Activated effector memory CD4-positive, alpha-beta T cell treated with anti-CD3 and anti-CD28 coated beads, Interleukin-2, amount 50 U/mL, for 16 hours (primary cell): ENCODE measurements around the gene CELF2.
A peak's percentile ranks its signal among the peaks of the same experiment; 100 is the strongest.
"Not testable (repeated sequence)": the region's sequence is repeated elsewhere in the genome, so short reads cannot be mapped to it uniquely, and the experiment has no call there.

ENCODE experiments used
- DNase-seq: peaks from one replicate; pipeline ENCODE4 v3.0.0-alpha.2; 2020

Gene CELF2

DNA sequence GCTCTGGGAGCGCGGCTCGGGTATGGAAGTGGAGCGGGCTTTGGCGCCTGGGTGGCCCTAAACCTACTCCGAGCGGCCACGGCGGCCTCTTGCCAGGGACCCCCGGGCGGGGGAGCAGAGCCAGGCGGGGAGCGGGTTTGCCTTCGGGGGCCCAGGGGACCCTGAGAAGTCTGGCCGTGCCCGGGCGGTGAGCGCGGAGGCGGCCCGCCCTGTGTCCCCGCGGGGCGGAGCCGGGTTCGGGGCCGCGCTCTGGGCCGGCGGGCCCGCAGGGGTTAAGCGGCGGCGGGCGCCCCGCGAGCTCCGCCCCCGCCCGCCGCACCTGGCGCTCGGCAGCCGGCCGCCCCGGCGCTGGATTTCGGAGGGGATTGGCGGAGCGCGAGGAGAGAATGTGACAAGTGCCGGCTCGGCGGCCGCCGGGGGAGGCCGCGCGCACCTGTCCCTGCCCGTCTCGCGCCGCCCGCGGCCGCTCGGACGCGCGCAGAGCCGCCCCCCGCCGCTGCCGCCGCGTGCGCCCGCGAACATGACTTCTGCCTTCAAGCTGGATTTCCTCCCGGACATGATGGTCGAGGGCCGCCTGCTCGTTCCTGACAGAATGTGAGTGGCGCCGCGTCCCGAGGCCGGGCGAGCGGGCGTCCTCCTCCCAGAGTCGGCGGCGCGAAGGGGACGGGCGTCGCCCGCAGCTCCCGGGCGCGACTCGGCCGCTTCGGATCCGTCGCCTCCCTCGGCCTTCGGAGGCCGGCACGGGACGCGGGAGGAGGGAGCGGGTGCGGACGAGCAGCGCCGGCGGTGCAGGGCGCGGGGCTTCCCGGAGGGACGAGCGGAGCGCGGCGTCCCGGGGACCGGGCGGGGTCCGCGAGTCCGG lies at the start of gene CELF2:
CELF2 (plus strand) TSS at position 303 of the 862 bp plus-strand sequence; CDS start at position 521, 218 bp downstream.
- DNase-seq: peak; percentile 83

DNA sequence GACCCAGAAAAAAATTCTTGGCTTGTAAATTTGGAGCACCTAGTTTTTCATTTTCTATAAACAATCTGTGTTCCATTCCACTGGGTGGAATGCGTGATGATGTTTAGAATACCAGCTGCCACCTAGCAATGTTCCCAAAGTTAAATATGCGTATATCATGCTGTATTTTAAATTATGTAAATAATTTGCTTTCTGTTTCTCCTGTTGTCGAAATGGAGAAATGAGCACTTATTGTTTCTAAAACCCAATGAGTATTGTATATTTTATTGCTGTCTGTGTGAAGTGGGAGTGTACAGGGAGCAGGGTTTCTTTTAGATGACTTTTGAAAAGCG lies 49.4 kb upstream of the CELF2 start:
- no peak for DNase-seq

DNA sequence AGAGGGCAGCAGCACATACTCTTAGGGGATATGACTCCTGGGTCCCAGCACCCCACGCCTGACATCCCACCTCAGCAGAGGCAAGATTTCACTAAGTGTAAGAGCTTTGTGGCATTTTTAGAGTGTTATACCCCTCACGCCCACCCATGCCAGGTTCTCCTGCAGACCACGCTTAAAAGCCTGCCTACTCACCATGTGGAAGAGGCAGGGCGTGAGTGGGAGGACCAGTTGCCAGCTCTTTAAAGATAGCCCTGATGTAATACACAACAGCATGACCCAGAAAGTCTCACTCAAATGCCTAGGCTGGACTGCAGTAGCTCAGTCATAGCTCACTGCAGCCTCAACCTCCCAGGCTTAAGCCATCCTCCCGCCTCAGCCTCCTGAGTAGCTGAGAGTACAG lies 44.4 kb upstream of the CELF2 start:
- DNase-seq: no peak

GRCh38 chr10:10975647-10976046 lies 42.0 kb upstream of the CELF2 start:
- no peak for DNase-seq

- DNase-seq: no peak
These were observed 41.0 kb upstream of the CELF2 start for GRCh38 chr10:10976652-10977051.

GRCh38 chr10:10977226-10977956 lies 40.3 kb upstream of the CELF2 start:
- no peak for DNase-seq

DNA sequence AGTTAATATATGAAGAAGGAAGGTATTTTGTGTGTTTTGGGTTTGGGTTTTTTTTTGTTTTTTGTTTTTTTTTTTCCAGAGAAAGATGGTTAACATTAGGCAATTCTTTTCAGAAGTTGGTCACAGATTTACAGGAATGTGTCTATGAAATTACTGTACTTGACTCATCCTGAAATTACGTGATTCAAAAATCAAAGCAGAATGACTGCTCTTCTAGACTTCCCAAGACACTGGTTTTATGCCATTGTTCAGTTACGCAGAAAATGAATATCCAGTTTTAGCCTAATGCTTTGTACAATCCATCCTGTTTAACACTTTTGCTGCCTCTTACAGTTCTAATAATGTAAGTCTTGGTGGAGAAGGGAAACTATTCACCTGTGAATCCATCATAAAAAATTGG lies 39.7 kb upstream of the CELF2 start:
- no peak for DNase-seq

GRCh38 chr10:10985361-10985760 lies 32.3 kb upstream of the CELF2 start:
- no peak for DNase-seq

GRCh38 chr10:10986606-10987005 lies 31.1 kb upstream of the CELF2 start:
- no peak for DNase-seq

DNA sequence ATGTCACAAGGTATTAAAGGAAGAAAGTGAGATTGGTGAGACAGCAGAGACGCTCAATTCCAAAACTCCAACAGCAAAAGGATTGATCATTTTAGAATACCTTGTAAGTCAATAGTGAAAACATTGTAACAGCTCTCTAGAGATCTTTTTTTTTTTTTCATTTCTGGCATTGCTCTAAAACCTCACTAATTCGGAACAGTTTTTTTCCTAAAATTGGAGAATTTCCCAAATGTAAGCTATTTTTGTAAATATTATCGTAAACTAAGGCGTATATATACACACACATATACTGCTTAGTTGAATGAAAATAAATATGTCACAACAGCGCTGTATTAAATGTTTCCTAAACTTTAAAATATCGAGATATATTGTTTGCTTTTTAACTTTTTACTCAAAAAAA lies 30.6 kb upstream of the CELF2 start:
- DNase-seq: no peak

DNA sequence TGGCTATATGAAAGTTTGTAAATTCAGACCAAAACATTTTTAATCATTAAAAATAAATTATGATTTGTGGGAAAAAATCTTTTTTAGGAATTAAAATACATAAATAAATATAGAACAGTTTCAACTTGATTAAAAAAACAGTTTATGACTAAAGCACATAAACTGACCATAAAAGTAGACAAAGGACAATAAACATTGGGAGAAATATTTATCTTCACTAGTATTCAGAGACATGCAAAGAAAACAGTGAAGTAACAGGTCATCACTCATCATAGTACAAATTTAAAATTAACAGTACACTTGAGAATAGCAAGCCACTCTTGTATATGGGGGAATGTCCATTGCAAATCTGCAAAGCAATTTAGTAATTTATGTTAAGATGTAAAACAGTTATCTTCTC lies 28.0 kb upstream of the CELF2 start:
- DNase-seq: no peak

DNA sequence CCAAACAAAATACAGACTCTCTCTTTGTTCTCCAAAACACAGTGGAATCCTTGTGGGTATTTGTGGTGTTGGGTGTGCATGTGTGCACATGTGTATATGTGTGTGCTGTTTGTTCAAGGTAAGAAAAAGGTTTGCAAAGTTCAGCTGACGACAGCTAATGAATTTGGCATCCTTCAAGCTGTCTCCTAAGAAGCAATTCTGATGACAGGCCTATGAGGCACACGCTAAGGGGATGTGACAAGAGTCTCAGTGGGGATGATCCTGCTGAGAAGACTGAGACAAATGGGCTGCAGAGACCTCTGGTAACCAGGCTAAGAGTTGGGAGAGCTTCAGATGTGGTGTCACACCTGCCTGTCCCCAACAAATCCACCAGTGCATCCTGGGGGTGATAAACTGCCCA lies 26.5 kb upstream of the CELF2 start:
- DNase-seq: no peak

- no peak for DNase-seq
These were observed 25.6 kb upstream of the CELF2 start for GRCh38 chr10:10992072-10992471.

DNA sequence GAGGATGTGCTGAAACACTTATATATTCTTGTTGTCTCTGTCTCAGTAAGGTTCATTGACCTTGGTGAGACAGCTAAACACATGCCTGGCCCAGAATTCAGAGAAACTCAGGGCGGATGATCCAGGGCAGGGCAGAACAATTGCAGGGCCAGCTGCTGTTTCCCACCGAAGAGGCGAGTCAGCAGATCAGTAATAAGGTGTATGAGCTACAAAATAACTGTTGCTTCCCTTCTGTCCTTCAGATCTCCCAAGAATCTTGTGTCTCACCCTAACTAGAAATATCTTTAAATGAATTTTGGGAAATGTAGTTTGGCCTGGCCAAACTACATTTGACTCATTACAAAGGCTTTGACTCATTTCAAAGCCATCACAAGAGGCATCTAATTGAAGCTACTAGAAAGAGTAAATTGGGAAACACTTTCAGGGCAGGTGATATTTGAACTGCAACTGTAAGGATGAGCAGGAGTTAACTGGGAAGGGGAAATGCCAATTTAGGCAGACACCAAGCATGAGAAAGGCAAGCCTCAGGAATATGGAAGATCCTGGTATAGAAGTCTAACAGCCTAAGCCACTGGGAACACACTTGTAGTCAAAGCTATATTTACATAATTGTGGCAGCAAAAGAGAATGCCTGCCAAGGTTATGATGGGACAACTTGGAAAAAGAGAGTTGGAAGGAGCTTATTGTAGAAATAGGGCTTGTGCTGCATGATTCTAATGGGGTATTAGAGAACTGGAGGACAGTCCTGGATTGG lies 24.5 kb upstream of the CELF2 start:
- DNase-seq: no peak

DNA sequence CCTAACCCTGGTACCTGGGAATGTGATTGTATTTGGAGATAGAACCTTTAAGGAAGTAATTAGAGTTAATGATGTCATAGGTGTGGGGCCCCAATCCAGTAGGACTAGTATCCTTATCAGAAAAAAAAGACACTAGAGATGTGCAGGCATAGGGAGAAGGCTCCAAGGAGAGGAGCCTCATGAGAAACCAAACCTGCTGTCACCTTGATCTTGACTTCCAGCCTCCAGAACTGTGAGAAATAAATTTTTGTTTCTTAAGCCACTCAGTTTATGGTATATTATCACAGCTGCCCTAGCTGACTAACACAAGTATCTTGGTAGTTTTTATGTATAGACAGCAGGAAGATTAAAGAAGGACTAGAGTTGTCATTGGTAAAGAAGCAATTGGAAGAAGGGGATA lies 23.9 kb upstream of the CELF2 start:
- DNase-seq: no peak

GRCh38 chr10:10994360-10994759 lies 23.3 kb upstream of the CELF2 start:
- no peak for DNase-seq

DNA sequence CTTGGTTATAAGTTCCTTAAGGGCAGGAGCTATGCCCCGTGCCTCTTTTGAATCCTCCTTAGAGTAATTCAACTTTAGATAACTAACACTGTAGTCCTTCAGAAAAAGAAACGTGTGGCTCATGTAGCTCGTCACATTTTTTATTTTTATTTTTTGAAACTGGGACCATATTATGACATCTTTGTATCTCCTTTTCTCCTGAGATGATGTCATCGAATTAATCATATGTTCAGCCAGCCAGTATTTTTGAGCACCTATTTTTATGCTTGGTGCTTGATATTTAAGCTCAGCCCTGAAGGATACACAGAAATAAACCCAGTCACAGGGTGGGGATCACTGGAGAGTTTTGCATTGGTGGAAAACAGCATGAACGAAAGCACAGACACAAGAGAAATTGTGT lies 22.6 kb upstream of the CELF2 start:
- DNase-seq: no peak

GRCh38 chr10:10996966-10997620 lies 20.6 kb upstream of the CELF2 start:
- DNase-seq: no peak

GRCh38 chr10:10999501-10999900 lies 18.2 kb upstream of the CELF2 start:
- DNase-seq: not testable (repeated sequence)

DNA sequence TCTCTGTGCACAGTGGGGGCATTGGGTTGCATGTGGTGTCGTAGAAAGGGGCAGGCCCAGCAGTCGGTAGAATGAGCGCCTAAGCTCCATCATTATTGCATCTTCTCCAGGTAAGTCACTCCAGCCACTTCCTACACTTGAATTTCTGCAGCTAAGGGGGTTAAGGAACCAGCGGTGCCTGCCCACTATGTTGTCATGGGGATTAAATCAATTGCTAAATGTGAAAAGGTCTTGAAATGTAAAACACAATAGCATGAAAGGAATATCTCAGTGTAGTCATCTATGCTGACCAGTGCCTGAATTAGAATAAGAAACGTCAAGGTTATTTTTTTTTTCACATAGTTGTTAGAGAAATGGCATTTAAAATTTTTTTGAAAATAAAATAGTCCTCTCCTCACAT lies 15.2 kb upstream of the CELF2 start:
- DNase-seq: no peak

DNA sequence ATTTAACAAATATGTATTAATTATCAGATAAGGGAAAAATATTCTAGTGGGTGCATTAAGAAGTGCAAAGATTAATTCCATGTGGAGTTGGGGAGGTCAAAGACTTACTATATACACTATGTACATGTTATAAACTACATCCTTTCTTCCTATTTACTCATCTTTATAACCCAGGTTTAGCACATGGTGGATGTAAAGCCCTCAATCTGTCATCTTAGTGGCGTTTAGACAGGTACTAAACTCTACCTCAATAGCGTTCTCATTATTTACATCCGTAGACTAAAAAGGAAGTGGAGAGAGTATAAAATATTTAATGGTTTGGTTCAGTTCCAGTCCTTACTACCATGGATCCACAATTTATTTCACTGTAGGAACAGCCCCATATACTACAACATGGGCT lies 14.8 kb upstream of the CELF2 start:
- DNase-seq: no peak

GRCh38 chr10:11003679-11004078 lies 14.0 kb upstream of the CELF2 start:
- no peak for DNase-seq
